Omental fat pad (tissue), 4 donors: ENCODE data around the gene PTPRF. TPM values are rescaled to one million over a fixed set of nuclear protein-coding genes. Genes with fewer than 3 reads are reported as not detected.

ENCODE experiments used
- ATAC-seq: fragments of 150-250 bp; one replicate; pipeline ENCODE4 v1.9.1; 2016; ENCODE audit warnings: mild to moderate bottlenecking, moderate library complexity; ENCODE audit not compliant: low FRiP score
- DNase-seq: peaks from one replicate; pipeline ENCODE4 v3.0.0-alpha.2; 2019; ENCODE audit warnings: low spot score
- CTCF ChIP-seq, 3 donors: fragments of 450-650 bp; IDR thresholded peaks; one replicate each; pipeline ENCODE4 v1.5.1; 2016 to 2017; ENCODE audit warnings: antibody characterized with exemption in 3 of 3, mild to moderate bottlenecking in 3 of 3, moderate library complexity in 2 of 3
- total RNA-seq, 4 donors: library from RNA; depleted of rRNA; stranded (reverse); fragments of >200 nt; gene quantifications; one replicate each; pipeline ENCODE4 v1.1.0, GENCODE V29; 2016

Gene PTPRF
- total RNA-seq, 4 donors from 2014 or later, result 79.1 to 176 (median 139) TPM

DNA sequence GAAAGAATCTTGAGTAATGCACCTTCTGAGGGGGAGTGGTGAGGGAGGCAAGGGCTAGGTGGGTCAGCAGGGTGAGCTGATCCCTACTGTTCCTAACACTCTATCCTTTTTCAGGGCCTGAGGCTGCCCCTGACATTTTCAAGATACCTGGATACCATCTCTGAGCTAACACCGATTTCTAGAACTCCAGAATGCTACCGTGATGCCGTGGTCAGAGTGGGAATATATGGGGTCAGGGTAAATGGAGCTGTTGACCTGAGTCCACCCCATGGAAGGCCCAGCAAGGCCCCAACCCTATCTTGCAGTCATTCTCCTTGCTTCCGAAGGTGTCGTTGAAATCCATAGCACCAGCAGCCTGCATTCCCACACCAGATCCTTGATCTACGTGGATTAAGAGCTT lies 18.0 kb upstream of the PTPRF start:
- ATAC-seq, result no peak
- no peak for DNase-seq

DNA sequence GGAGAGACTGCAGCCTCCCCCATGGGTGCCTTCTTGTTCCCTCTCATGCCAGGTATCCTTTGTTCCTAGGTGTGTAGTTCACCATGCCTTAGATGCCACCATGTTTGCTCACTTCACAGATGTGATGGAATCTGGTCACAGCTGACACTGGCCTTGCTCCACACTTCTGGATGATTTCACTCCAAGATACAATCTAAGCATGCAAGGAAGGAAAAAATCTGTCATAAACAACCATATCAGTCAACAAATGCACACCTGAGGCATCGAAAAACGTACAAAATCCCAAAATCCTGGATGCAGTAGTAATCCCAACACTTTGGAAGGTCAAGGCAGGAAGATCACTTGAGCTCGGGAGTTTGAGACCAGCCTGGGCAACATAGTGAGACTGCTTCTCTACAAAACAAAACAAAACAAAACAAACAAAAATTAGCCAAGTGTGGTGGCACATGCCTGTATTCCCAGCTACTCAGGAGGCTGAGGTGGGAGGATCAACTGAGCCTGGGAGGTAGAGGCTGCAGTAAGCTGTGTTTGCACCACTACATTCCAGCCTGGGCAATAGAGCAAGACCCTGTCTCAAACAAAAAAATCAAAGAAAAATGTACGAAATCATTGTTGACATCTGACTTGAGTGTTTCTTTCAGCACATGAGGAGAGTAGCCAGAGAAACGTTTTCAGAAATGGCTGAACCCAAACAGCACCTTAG lies 17.1 kb upstream of the PTPRF start:
- no peak for TF ChIP-seq CTCF (IDR thresholded peaks at IDR 0.05)
- DNase-seq (no peak), ATAC-seq (no peak)

More for the DNA sequence above, 18.0 kb upstream of the PTPRF start:
- TF ChIP-seq CTCF (IDR thresholded peaks at IDR 0.05), result no peak

DNA sequence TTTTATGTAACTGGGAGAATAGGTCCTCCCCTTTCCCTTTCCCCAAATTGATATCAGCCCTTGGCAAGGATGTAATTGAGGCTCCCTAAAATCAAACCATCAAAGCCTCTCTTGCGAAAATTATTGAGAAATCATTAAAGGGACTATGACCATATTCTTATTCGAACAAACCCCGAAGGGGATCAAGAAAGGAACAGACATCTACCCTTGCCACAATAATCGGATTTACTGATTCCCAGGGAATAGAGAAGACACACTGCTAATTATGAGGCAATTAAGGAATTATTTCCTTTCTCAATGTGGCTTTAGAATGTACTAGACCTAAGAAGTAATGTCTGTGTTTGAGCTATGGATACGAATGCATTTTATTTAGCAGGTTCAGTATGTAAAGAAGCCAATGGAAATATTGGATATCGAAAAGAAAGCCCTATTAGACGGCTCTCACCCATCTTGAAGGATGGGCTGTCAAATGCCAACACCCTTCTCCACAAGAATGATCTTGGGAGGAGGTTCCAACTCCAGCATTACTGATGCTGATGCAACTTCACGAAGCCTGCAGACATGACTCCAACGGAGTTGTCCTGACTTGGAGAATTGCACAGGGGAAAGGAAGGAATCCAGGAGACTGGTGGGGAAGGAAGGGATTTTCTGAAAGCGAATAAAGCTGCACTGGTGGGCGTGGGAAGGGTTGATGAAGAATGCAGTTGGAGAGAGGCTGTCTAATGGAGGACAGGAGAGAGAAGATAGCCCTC lies 11.6 kb upstream of the PTPRF start:
- no peak for TF ChIP-seq CTCF (IDR thresholded peaks at IDR 0.05)
- no peak for ATAC-seq
- DNase-seq, result no peak

DNA sequence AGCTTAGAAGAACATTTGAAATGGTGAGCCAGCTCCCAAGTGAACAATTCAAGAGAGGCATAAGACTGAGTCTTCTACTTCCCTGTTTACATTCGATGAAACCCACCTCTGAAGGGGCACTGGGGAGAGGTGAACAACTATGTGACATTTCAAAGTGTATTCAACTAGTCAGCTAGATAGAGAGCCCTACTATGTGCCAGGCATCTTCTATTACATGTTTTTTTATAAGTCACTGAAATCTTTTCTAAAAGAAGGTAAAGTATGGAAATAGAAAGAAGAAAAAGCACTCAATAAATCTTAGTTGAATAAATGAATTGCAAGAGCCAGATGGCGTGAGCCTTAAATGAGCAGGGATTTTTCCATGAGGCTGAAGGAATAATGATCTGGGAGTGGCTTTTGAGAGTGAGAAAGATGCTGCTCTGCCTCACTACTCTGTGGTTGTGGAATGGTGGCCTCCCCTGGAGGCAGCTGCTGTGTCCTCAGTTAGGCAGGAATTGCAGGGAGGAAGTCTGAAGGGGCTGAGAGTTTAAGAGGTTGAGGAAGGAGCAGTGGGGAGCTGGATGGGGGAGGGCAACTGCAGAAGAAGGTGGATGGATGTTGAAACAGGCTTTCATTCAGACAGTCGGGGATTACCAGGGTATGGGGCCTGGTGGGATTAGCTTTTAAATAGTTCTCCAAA lies 10.4 kb upstream of the PTPRF start:
- DNase-seq (no peak), ATAC-seq (no peak)
- TF ChIP-seq CTCF (IDR thresholded peaks at IDR 0.05), result no peak

GRCh38 chr1:43521078-43521477 lies 9.6 kb upstream of the PTPRF start:
- ATAC-seq, result no peak
- TF ChIP-seq CTCF (IDR thresholded peaks at IDR 0.05), result no peak
- no peak for DNase-seq

DNA sequence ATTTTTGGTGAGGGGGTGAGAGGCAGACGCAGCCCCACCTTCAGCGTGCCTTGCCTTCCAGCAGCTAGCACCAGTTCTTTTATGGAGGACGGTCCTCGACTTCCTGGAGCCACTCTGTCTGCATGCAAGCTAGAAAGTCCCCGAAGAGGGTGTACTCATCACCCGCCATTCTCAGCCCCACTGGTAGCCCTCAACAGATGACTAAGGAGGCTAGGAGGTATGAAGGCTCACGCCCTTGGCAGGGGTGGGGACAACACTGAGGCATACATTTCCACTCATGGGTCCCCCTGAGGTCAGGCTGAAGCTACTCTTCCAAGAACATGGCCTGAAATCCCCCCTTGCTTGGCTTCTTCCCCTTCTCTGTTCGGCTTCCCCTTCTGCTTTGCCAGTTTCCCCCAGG lies 8.9 kb upstream of the PTPRF start:
- TF ChIP-seq CTCF (IDR thresholded peaks at IDR 0.05), result no peak
- no peak for DNase-seq
- ATAC-seq, result no peak
